VCaP (cell line): ENCODE measurements around the gene BTBD9.

Source experiments
- H3K27ac ChIP-seq: fragments of 450-650 bp; 2 replicates; pipeline ENCODE4 v1.5.1; 2017
- CTCF ChIP-seq: fragments of 450-650 bp; conservative IDR thresholded peaks from 2 replicates; pipeline ENCODE4 v1.5.1; 2017; ENCODE audit warnings: mild to moderate bottlenecking, moderate library complexity

BTBD9 gene

DNA sequence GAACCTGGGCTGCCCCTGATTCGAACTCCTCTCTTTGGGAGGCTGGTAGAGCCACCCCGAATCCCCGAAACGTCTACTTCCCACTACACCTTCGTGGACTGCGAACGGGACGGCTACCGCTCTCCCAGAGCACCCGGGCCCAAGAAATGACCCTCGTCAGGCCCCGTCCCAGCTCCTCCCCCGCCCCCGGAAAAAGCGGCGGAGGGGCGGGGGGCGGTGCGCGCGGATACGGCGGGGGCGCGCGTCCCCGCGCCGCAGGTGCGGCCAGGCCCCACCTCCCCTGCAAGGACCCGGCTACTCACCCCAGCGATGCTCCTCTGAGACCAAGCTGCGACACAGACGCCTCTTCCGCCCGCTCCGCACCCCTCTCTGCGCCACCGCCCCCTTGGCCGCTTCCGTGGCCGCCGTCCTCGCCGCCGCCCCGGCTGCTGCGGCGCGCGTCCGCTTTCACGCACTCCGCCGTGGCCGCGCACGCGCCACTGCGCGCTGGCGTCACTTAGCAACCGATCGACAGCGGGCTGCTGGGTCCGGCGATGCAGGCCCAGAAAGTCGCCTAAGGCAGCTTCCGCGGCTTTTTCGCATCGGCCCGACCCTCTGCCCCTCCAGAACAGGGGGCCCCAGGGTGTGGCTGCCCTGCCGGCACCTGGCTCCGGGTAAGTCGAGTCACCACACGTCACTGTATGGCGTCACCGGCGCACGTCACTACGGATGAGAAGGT lies at the start of gene BTBD9:
Gene BTBD9, minus strand, starts transcription at position 432 of the 718 bp plus-strand sequence.
- peak within 1 kb of the TSS; percentile 91 for H3K27ac ChIP-seq
- TF ChIP-seq CTCF = no peak

- H3K27ac ChIP-seq = peak overlapping the region; percentile 11; the same call in 1 of the 2 replicates
- TF ChIP-seq CTCF = no peak
These were observed 48.9 kb upstream of the BTBD9 start for GRCh38 chr6:38688579-38689087.

DNA sequence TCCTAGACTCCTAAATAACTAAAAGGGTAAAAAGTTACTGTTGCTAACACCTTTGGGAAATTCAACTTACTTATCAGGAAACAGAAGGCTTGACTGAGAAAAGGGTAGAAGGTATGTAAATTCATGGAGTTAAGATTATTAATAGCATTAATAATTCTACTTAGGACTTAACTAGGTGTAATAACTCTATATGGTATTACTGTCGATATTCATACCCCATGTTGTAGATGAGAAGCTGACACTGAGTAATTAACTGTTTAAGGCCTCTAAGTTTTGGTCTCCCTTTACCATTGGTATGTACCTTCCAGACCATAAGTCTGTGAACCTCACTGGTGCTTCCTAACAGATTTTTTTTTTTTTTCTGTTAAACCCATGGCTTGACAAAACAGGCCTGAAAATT lies 47.8 kb upstream of the BTBD9 start:
- TF ChIP-seq CTCF = no peak
- H3K27ac ChIP-seq = no peak overlapping the region

DNA sequence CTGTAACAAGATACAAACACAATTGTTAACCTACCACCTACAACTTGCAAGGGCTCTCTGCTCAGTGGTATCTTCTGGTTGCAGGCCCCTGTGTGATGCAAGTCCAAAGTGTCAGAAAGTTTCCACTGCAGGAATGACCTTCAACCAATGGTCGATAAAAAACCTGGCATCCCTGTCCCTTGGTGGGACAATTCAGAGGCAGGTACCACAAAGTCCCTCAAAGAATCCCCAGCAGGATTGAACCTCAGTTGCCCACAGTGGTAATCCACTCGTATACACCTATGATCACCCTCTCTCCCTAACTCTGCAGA lies 47.3 kb upstream of the BTBD9 start:
- TF ChIP-seq CTCF = no peak
- H3K27ac ChIP-seq = no peak overlapping the region

DNA sequence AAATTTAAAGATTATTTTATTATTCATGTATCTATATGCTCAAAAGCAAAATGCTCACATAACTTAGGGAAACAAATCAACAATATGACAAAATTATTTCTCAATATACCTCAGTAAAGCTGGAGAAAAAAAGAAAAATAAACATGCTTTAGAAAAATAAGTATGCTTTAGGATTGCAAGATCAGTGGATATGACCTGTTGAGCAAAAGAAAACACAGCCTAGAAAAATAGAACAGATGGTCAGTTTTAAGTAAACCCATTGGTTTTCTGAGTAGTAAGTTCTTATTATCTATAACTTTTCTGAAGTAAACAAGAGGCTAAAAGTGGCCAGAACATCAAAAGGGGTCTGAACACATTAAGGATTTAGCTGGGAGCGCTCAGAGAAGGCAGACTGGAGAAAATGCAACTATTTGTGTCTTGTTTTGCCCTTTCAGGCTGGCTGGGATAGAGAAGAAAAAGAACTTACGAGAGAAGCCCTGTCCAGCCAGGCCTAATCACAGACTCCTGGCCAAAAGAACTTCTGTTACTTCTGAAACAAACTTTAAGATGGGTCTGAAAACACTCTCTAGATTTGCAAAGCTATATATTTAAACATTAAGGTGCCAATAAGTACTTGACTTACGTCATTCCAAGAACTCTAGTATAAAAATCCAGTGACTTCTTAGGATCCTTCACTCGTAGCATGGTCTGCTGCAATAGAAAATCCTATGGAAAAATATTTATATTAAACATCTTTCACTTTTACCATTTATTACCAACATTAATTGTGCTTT lies 46.7 kb upstream of the BTBD9 start:
- no peak overlapping the region for H3K27ac ChIP-seq
- no peak for TF ChIP-seq CTCF

DNA sequence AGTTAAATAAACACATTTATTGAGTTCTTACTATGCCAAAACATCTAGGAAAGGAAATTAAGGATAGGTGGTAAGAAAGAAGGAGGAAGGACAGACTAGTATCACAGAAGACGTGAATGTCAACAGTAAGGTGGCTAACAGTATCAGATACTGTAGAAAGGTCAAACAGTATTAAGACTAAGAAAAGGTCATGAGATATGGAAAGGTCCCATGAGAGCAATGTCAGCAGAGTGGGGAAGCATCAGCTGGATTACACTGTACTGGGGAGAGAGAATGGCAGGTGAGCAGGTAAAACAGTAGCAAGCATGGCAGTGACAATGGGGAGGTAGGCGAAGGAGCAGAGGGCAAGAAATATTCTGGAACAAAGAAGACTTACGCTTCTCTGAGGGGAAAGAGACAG lies 45.2 kb upstream of the BTBD9 start:
- TF ChIP-seq CTCF = no peak
- H3K27ac ChIP-seq = no peak overlapping the region

DNA sequence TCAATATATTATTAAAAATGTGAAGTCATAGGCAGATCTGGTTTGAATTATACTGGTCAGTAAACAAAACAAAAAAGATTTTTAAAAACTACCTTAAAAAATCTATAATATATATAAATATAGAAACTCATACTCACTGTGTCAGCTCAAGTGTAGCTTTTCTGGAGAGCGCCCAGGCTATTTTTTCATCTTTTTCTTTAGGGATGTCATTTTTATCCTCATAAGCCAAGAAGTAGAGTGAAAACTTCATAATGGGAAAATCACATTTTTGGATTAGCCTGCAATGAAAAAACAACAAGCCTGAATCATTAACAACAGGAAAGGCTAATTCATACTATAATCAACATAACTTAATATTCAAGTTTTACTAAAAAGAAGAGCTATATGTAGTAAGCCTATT lies 44.5 kb upstream of the BTBD9 start:
- no peak overlapping the region for H3K27ac ChIP-seq
- TF ChIP-seq CTCF = no peak
